NT2/D1 (cell line): ENCODE data around the gene COX4I1.

Experiments
- YY1 ChIP-seq: IDR thresholded peaks from 2 replicates; pipeline ENCODE4 v1.6.1; 2011; ENCODE audit not compliant: insufficient read length, insufficient read depth
- ZNF274 ChIP-seq: IDR thresholded peaks from 2 replicates; pipeline ENCODE4 v1.6.1; 2011; ENCODE audit warnings: mild to moderate bottlenecking, low read depth, low read length

GRCh38 chr16:85854935-85855334 lies 55.4 kb downstream of the COX4I1 start:
- no peak for TF ChIP-seq ZNF274
- no peak for TF ChIP-seq YY1
